PC-3 (cell line): ENCODE measurements around the gene CADPS2. TPM values are rescaled to one million over a fixed set of nuclear protein-coding genes. Genes with fewer than 3 reads are reported as not detected.

Experiments used
- ATAC-seq: fragments of 200-7000 bp; cut with Tn5 transposase; 2 replicates; pipeline ENCODE4 v1.9.1; 2020; ENCODE audit warnings: mild to moderate bottlenecking, moderate library complexity
- BruUV-seq: library from RNA; stranded (reverse); fragments of 400-500 nt; replicated peaks from 2 replicates; lab custom pipeline; 2021; lab: Mats Ljungman, UMichigan
- CTCF ChIA-PET: fragments of 300-600 bp; sonication (Branson Sonifier 250); formaldehyde crosslinking; loops from one replicate; lab custom pipeline; 2022; ENCODE audit warnings: antibody characterized with exemption; lab: Charles Lee
- POLR2A ChIA-PET: fragments of 300-600 bp; sonication (Branson Sonifier 250); formaldehyde crosslinking; loops from one replicate; lab custom pipeline; 2022; ENCODE audit warnings: antibody characterized with exemption; ENCODE audit not compliant: unreplicated experiment; lab: Charles Lee
- DNase-seq: peaks from one replicate; pipeline ENCODE4 v3.0.0-alpha.2; 2015
- H2AFZ ChIP-seq: fragments of 300-600 bp; sonication (generic); 2 replicates; pipeline ENCODE4 v1.6.0; 2016; ENCODE audit warnings: antibody characterized with exemption, low read length
- H3F3A ChIP-seq: fragments of 300-600 bp; sonication (generic); one replicate; pipeline ENCODE4 v1.6.0; 2017; ENCODE audit warnings: antibody characterized with exemption, low read length, control low read depth, mild to moderate bottlenecking; ENCODE audit not compliant: unreplicated experiment
- H3K27ac ChIP-seq: fragments of 300-600 bp; sonication (generic); 2 replicates; pipeline ENCODE4 v1.5.1; 2016; ENCODE audit warnings: mild to moderate bottlenecking, low read length
- H3K27me3 ChIP-seq: fragments of 300-600 bp; sonication (generic); 2 replicates; pipeline ENCODE4 v1.6.1; 2016; ENCODE audit warnings: low read length, mixed read lengths
- H3K36me3 ChIP-seq: fragments of 300-600 bp; sonication (generic); 2 replicates; pipeline ENCODE4 v1.6.1; 2016; ENCODE audit warnings: low read depth, mixed run types, low read length, mixed read lengths
- H3K4me1 ChIP-seq: fragments of 300-600 bp; sonication (generic); 2 replicates; pipeline ENCODE4 v1.5.1; 2016; ENCODE audit warnings: low read length; ENCODE audit not compliant: insufficient read depth
- H3K4me2 ChIP-seq: fragments of 300-600 bp; sonication (generic); 2 replicates; pipeline ENCODE4 v1.6.0; 2016; ENCODE audit warnings: low read length
- H3K4me3 ChIP-seq: fragments of 300-600 bp; sonication (generic); 2 replicates; pipeline ENCODE4 v1.5.1; 2016; ENCODE audit warnings: mild to moderate bottlenecking, low read length, mixed read lengths
- H3K79me2 ChIP-seq: fragments of 300-600 bp; sonication (generic); 2 replicates; pipeline ENCODE4 v1.6.1; 2017; ENCODE audit warnings: low read length, mixed read lengths
- H3K9ac ChIP-seq: fragments of 300-600 bp; sonication (generic); 2 replicates; pipeline ENCODE4 v1.6.0; 2016; ENCODE audit warnings: mild to moderate bottlenecking, low read length
- H3K9me2 ChIP-seq: fragments of 300-600 bp; sonication (generic); replicated peaks from 2 replicates; pipeline ENCODE4 v1.6.1; 2016; ENCODE audit warnings: mixed run types, low read length, mixed read lengths
- H3K9me3 ChIP-seq: fragments of 300-600 bp; sonication (generic); 2 replicates; pipeline ENCODE4 v1.6.1; 2016; ENCODE audit warnings: low read length, mixed read lengths
- H4K20me1 ChIP-seq: fragments of 300-600 bp; sonication (generic); 2 replicates; pipeline ENCODE4 v1.6.1; 2016; ENCODE audit warnings: low read length, mixed read lengths
- EZH2 ChIP-seq: fragments of 300-600 bp; sonication (generic); IDR thresholded peaks from one replicate; pipeline ENCODE4 v1.6.1; 2017; ENCODE audit warnings: antibody characterized with exemption, mild to moderate bottlenecking, low read length; ENCODE audit not compliant: unreplicated experiment
- EZH2phosphoT487 ChIP-seq: fragments of 300-600 bp; sonication (generic); IDR thresholded peaks from 2 replicates; pipeline ENCODE4 v1.6.1; 2018; ENCODE audit warnings: mild to moderate bottlenecking, antibody characterized with exemption, low read length, borderline replicate concordance
- intact Hi-C: fragments of 100-400 bp; cut with micrococcal nuclease; formaldehyde crosslinking; loops from 2 replicates; pipeline ENCODE4 v1.9.0; 2023
- total RNA-seq: library from RNA; depleted of rRNA; stranded (reverse); fragments of >200 nt; gene quantifications from 2 replicates; pipeline ENCODE4 v1.2.3, GENCODE V29; 2014
- TF ChIP-seq, protein P1 (sequence below): fragments of 300-600 bp; sonication (generic); conservative IDR thresholded peaks from 2 replicates; pipeline ENCODE4 v1.5.1; 2017; ENCODE audit warnings: antibody characterized with exemption, low read depth, mild to moderate bottlenecking, low read length

CADPS2 gene
- total RNA-seq, 1 experiment from 2014 or later: 9.4 TPM

DNA sequence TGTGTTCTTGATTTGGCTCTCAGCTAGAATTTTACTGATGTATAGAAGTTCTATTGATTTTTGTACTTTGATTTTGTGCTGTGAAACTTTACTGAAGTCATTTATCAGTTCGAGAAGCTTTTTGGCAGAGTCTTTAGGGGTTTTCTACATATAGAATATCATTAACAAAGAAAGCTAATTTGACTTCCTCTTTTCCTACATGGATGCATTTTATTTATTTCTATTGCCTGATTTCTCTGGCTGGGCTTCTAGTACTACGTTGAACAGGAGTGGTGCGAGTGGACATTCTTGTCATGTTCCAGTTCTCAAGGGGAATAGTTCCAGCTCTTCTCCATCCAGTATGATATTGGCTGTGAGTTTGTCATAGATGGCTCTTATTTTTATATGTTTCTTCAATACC, 252.8 kb downstream of the CADPS2 start:
- no peak overlapping the region for H3K9ac ChIP-seq
- no peak overlapping the region for H2AFZ ChIP-seq
- TF ChIP-seq, protein P1, sequence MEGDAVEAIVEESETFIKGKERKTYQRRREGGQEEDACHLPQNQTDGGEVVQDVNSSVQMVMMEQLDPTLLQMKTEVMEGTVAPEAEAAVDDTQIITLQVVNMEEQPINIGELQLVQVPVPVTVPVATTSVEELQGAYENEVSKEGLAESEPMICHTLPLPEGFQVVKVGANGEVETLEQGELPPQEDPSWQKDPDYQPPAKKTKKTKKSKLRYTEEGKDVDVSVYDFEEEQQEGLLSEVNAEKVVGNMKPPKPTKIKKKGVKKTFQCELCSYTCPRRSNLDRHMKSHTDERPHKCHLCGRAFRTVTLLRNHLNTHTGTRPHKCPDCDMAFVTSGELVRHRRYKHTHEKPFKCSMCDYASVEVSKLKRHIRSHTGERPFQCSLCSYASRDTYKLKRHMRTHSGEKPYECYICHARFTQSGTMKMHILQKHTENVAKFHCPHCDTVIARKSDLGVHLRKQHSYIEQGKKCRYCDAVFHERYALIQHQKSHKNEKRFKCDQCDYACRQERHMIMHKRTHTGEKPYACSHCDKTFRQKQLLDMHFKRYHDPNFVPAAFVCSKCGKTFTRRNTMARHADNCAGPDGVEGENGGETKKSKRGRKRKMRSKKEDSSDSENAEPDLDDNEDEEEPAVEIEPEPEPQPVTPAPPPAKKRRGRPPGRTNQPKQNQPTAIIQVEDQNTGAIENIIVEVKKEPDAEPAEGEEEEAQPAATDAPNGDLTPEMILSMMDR: no peak
- no peak for TF ChIP-seq EZH2
- TF ChIP-seq EZH2phosphoT487: no peak
- ATAC-seq (no peak), DNase-seq (no peak)
- intact Hi-C loops: no loop called here
- no peaks in the 10 kb centered on the region for H3K9me2 ChIP-seq
- H3K27me3 ChIP-seq: no peaks in the 10 kb centered on the region
- H3K4me2 ChIP-seq: no peak overlapping the region
- no peaks in the 10 kb centered on the region for H3K9me3 ChIP-seq
- H3K4me1 ChIP-seq: no peaks in the 10 kb centered on the region
- no peaks in the 10 kb centered on the region for H3K36me3 ChIP-seq
- no TSS peak for BruUV-seq
- no peaks in the 10 kb centered on the region for H3K79me2 ChIP-seq
- no peaks in the 10 kb centered on the region for H3F3A ChIP-seq
- POLR2A ChIA-PET: no interaction called here
- CTCF ChIA-PET: no interaction called here
- no peak overlapping the region for H3K27ac ChIP-seq
- no peak overlapping the region for H3K4me3 ChIP-seq
- H4K20me1 ChIP-seq: no peaks in the 10 kb centered on the region

DNA sequence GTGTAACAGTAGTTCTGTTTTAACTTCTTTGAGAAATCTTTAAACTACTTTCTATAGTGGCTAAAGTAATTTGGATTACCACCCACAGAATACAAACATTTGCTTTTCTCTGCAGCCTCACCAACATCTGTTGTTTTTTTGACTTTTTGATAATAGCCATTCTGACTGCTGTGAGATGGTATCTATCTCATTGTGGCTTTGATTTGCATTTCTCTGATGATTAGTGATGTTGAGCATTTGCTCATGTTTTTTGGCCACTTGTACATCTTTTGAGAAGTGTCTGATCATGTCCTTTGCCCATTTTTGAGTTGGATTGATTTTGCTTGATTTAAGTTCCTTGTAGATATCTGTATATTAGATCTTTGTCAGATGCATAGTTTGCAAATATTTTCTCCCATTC, 254.0 kb downstream of the CADPS2 start:
- Histone ChIP-seq H3K79me2 (no peaks in the 10 kb centered on the region), H3K9me3 (no peaks in the 10 kb centered on the region), H3F3A (no peaks in the 10 kb centered on the region), H3K9ac (no peak overlapping the region), H3K27ac (no peak overlapping the region), H2AFZ (no peak overlapping the region), H4K20me1 (no peaks in the 10 kb centered on the region), H3K9me2 (no peaks in the 10 kb centered on the region), H3K27me3 (no peaks in the 10 kb centered on the region), H3K36me3 (no peaks in the 10 kb centered on the region), H3K4me2 (no peak overlapping the region), H3K4me1 (no peaks in the 10 kb centered on the region), H3K4me3 (no peak overlapping the region)
- intact Hi-C loops: no loop called here
- TF ChIP-seq EZH2phosphoT487 (no peak), EZH2 (no peak)
- TF ChIP-seq, protein P1: no peak
- no TSS peak for BruUV-seq
- DNase-seq (no peak), ATAC-seq (no peak)
- ChIA-PET POLR2A (no interaction called here), CTCF (no interaction called here)

DNA sequence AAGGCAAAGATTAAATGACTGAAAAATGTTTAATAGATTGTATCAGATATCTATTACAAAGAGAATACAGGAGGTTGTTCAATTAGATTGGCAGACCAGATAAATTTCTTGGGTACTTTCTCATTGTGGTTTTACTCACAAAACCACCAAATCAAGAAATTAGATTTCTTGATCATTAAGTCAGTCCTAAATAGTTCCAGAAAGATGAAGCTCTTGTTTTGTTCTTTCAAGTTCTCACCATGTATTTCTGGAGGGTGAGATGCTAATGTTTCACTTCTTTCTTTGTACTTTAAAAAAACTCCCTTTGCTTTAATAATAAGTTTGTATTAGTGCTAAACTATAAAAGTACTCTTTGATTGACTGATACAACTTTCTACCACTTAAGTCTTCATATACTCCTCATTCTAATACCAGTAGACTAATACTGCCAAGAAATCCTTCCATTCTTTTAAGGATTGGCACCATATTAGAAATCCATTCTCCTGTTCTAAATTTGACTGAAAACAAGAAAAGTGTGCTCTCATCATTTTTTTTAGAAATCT, 256.8 kb downstream of the CADPS2 start:
- ATAC-seq (no peak), DNase-seq (no peak)
- no peak for TF ChIP-seq EZH2phosphoT487
- TF ChIP-seq, protein P1: no peak
- TF ChIP-seq EZH2: no peak
- ChIA-PET CTCF (no interaction called here), POLR2A (no interaction called here)
- Histone ChIP-seq H2AFZ (no peak overlapping the region), H3K4me2 (no peak overlapping the region), H3K27me3 (no peaks in the 10 kb centered on the region), H3K9me2 (no peaks in the 10 kb centered on the region), H3K9me3 (no peaks in the 10 kb centered on the region), H3F3A (no peaks in the 10 kb centered on the region), H3K79me2 (no peaks in the 10 kb centered on the region), H3K9ac (no peak overlapping the region), H3K36me3 (no peaks in the 10 kb centered on the region), H3K4me1 (no peaks in the 10 kb centered on the region), H3K4me3 (no peak overlapping the region), H3K27ac (no peak overlapping the region), H4K20me1 (no peaks in the 10 kb centered on the region)
- intact Hi-C loops: no loop called here
- BruUV-seq: no TSS peak
